GM18508 (cell line): ENCODE measurements around the gene QRSL1.
"Not testable (repeated sequence)": the region's sequence is repeated elsewhere in the genome, so short reads cannot be mapped to it uniquely, and the experiment has no call there.

Experiments used
- ATAC-seq: cut with Tn5 transposase; IDR thresholded peaks from one replicate; pipeline ENCODE4 v1.9.1; 2021; ENCODE audit warnings: moderate number of reproducible peaks; ENCODE audit not compliant: insufficient read depth, unreplicated experiment

The QRSL1 gene

GRCh38 chr6:106670236-106670635 is 40.9 kb downstream of the QRSL1 start:
- ATAC-seq, result no peak

DNA sequence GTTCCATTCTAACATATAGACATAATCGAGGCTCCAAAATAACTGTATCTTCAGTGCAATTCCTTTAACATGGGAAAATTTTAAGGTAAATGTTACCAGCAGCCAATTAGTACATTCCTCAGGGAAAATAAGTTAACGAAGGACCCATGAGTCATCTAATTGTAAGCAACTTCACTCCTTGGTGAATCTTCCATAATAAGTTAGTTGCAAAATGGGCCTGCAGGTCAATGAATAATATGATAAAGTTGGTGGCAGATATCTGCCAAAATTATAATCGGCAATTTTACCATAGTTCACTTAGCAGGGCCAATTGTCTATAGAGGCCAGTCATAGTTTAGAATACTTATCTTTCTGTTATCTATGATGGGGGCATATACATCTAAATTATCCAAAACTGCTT is 42.3 kb downstream of the QRSL1 start:
- no peak for ATAC-seq

DNA sequence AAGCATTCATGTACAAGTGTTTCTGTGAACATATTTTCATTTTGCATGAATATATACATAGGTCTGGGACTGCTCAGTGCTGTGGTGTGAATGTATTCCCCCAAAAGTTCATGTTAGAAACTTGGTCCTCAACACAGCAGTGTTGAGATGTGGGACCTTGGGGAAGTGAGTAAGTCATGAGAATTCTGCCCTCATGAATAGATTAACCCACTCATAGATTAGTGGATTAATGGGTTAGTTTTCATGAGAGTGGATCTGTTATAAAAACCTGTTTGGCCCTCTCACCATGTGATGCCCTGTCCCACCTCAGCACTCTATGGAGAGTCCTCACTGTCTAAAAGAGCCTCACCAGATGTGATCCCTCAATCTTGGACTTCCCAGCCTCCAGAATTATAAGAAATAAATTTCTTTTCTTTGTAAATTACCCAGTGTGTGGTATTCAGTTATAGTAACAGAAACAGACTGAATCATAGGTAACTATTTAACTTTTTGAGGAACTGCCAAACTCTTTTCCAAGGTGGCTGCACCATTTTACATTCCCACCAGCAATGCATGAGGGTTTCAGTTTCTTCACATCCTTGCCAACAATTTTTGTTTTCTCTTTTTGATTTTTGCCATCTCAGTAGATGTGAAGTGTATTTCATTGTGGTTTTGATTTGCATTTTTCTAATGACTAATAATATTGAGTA is 45.3 kb downstream of the QRSL1 start:
- ATAC-seq, result no peak

DNA sequence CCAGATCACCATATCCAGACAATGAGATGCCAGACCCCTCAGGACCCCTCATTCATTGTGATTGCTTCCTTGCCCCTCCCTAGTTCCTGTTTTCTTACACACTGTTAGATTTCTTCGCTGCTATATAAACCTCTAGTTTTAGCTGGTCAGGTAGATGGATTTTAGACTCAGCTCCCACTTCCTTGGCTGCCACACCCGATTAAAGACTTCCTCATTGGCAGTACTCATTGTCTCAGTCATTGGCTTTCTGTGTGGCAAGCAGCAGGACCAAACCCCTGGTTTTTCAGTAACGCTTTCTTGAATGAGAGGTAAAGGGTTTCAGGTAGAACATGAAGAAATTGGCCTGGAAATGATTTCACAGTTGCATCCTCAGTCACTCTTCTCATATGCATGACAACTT is 47.9 kb downstream of the QRSL1 start:
- ATAC-seq, result no peak

GRCh38 chr6:106684011-106684410 is 54.6 kb downstream of the QRSL1 start:
- ATAC-seq, result no peak

- no peak for ATAC-seq
Measured at GRCh38 chr6:106685833-106686232, 56.5 kb downstream of the QRSL1 start.

GRCh38 chr6:106688177-106688951 is 59.0 kb downstream of the QRSL1 start:
- ATAC-seq, result no peak

DNA sequence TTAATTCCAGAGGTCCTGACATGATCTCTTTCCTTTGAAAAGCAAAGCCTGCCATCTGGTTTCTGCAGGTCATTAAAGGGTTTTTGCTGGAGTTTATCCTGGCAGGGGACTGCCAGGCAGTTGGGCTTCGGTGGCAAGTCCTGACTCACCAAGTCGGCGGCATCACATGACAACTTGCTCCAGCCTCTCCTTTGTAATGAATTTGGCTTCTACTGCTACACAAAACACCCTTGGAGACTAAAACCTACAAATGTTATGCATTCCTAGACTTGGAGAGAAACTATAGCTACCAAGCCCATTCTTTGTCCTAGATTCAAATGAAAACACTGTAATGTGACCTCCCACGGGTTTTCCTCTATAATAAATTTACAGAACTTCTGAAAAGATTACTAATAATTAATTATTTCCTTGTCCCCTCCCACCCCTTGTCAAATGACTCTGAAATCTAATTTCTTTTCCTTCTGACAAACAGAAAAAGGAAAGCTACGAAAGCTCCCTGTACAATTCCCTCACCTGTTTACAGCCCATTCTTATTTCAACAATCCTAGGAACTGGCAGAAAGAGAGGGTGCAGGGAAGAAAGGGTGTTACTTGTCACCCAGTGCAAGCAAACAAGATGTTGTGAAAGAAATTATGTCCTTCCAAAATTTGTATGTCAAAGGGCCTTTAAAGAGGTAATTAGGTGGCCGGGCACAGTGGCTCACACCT is 62.9 kb downstream of the QRSL1 start:
- ATAC-seq, result no peak

GRCh38 chr6:106692819-106693208 is 63.4 kb downstream of the QRSL1 start:
- ATAC-seq, result no peak

DNA sequence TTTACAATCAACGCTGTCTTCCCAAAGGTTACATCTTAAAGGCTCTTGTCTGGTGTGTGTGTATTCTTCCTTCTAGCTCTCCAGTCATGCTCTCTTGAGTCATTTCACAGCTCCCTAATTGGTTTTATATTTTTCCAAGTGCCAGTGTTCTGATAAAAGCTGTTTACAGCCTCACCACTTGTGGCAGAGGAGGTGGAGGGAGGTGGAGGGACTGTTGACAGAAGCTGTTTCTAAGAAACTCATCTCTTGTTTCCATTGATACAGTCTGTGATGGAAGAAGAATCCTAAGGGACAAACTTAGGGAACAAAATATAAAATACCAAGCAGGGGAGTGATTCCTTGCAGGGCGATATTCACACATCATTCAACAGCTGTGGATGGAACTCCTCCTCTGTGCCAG is 64.0 kb downstream of the QRSL1 start:
- ATAC-seq, result no peak

DNA sequence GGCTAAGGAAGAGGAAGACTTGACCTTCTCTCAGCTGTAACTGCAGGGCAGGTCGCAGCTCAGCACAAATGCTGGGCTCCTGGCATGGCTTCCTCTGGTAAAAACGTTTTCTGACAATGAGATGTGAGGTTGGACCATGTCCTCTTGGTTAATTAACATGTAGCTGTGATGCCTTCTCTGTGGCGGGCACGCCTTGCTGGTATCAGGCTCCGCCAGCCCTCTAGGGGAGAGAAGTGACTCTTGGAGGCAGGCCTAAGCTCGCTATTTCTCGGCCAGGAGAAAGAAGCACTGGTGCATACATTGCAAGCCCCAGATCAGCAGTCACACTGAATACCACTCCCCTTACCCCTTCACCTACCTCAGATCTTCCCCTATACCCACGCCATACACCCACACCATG is 65.0 kb downstream of the QRSL1 start:
- ATAC-seq, result no peak

- ATAC-seq, result no peak
Measured at GRCh38 chr6:106700581-106700980, 71.2 kb downstream of the QRSL1 start.

DNA sequence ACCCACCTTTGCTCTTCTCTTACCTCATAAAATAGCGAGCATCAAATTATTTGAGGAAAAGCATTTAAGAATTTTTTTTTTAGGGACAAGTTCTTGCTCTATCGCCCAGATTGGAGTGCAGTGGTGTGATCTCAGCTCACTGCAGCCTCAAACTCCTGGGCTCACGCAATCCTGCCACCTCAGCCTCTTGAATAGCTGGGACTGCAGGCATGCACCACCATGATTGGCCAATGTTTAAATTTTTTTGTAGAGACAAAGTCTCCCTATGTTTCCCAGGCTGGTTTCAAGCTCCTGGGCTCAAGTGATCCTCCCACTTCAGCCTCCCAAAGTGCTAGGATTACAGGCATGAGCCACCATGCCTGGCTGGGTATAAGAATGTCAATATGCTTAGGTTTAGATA is 71.8 kb downstream of the QRSL1 start:
- ATAC-seq, result not testable (repeated sequence)

GRCh38 chr6:106702046-106702445 is 72.7 kb downstream of the QRSL1 start:
- peak; percentile 25 for ATAC-seq

GRCh38 chr6:106702451-106703110 is 73.2 kb downstream of the QRSL1 start:
- ATAC-seq, result peak; percentile 95

GRCh38 chr6:106704327-106704726 is 74.9 kb downstream of the QRSL1 start:
- no peak for ATAC-seq

- no peak for ATAC-seq
Measured at GRCh38 chr6:106705156-106705555, 75.8 kb downstream of the QRSL1 start.

- no peak for ATAC-seq
Measured at GRCh38 chr6:106710580-106710979, 81.2 kb downstream of the QRSL1 start.

DNA sequence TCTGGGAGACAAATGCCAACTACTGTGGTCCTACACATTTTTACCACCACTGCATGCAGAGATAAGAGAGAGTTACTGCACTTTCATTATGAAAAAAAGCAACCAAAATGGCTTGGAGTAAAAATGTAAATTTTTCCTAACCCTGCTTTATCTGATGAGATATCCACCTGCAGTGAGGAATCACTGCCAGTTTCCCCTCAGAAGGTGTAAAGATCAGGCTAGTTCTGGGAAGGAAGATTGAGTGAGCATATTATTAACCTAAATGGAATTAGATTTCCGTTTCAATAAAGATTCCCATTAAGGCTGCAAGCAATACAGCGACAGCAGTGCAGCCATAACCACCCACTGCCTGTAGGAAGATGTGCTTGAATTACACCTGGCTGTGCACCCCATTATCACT is 84.9 kb downstream of the QRSL1 start:
- ATAC-seq, result no peak

DNA sequence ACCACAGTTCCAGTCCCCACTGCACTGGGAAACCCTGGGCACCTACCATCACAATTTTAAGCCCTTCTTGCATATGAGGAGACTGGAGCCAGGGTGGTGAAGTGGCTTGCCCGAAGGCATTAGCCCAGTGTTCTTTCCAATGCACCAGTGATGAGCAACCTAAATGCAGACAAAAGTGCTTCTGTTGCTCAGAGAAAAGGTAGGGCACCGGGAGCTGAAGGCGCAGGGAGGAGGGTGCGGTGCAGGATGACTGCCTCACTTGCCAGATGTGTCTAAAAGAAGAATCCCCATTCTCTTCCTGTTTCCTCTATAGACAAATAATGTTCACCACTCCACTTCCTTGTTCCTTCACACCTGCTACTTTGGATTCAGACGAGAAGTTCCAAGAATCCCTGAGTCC is 86.5 kb downstream of the QRSL1 start:
- ATAC-seq, result no peak

DNA sequence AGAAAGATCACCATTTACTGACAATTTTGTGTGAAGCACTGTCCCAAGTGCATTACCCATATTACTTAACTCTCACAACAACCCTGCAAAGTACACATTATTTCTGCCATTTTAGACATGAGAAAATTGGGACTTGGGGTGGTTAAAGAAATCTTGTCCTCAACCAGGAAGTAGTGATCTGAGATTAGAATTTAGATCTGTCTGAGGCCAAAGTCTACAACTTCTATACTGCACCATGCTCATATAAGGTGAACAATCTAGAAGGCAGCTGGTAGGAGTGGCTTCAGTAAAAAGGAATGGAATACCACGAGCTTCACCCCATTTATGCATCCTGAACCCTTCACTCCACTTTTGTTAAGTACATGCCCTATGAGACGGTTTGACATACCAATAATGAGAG is 87.6 kb downstream of the QRSL1 start:
- no peak for ATAC-seq
